SU-DHL-6 (cell line): Measurements from ENCODE around the gene TRIP11.

Experiments
- EZH2phosphoT487 ChIP-seq: fragments of 200-600 bp; sonication (generic), shearing (Covaris generic); conservative IDR thresholded peaks from 2 replicates; pipeline ENCODE4 v1.6.1; 2018; ENCODE audit warnings: mild to moderate bottlenecking, antibody characterized with exemption, low read length, moderate library complexity, mixed read lengths
- TF ChIP-seq, protein P1 (sequence below): fragments of 200-600 bp; sonication (generic); IDR thresholded peaks from one replicate; pipeline ENCODE4 v1.5.1; 2017; ENCODE audit warnings: antibody characterized with exemption, mild to moderate bottlenecking, low read length, moderate library complexity; ENCODE audit not compliant: insufficient read depth, poor library complexity, severe bottlenecking

DNA sequence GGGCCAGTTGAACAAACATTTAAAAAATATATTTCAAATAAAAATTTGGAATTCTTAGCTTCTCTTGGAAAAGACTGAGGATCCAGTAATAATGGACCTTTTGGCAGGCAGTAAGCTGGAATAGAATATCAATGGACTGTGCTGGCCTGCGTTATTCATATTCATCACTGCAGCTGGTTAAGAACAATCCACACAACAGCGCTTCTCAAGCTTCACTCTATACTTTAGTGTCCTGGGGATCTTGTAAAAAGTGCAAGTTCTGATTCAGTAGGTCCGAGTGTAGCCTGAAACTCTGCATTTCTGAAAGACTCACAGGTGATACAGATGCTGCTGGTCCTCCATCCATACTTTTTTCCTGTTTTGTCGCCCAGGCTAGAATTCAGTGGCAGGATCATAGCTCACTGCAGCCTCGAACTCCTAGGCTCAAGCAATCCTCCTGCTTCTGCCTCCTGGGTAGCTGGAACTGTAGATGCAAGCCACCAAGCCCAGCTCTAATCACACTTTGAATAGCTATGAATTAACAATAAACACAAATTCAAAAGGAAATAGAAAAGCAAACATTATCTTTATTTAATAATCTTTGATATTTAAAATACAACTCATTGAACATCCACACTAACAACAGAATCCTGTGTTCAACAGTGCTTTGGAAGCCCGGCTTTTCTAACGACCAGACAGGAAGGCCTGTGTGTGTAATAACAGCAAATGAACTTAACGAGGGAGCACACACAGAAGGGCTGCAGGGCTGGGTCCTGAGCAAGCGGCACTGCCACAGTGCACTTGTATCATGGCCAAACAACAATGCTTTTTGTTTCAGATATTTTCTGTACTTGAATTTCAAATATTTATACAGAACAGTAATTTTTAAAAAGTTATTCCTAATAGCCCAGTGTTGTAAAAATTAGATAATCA, 18.4 kb upstream of the TRIP11 start:
- TF ChIP-seq, protein P1, sequence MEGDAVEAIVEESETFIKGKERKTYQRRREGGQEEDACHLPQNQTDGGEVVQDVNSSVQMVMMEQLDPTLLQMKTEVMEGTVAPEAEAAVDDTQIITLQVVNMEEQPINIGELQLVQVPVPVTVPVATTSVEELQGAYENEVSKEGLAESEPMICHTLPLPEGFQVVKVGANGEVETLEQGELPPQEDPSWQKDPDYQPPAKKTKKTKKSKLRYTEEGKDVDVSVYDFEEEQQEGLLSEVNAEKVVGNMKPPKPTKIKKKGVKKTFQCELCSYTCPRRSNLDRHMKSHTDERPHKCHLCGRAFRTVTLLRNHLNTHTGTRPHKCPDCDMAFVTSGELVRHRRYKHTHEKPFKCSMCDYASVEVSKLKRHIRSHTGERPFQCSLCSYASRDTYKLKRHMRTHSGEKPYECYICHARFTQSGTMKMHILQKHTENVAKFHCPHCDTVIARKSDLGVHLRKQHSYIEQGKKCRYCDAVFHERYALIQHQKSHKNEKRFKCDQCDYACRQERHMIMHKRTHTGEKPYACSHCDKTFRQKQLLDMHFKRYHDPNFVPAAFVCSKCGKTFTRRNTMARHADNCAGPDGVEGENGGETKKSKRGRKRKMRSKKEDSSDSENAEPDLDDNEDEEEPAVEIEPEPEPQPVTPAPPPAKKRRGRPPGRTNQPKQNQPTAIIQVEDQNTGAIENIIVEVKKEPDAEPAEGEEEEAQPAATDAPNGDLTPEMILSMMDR: no peak
- TF ChIP-seq EZH2phosphoT487: no peak
